GM19025 (cell line): ENCODE measurements around the gene TMEM121B.

ENCODE experiments used
- ATAC-seq: cut with Tn5 transposase; IDR thresholded peaks from one replicate; pipeline ENCODE4 v1.9.1; 2021; ENCODE audit warnings: mild to moderate bottlenecking, low read depth, moderate library complexity; ENCODE audit not compliant: unreplicated experiment

The TMEM121B gene

GRCh38 chr22:17140022-17140421 is 18.9 kb upstream of the TMEM121B start:
- ATAC-seq: no peak

- ATAC-seq: no peak
These were observed 17.4 kb upstream of the TMEM121B start for GRCh38 chr22:17138513-17138912.

- ATAC-seq: no peak
These were observed 16.8 kb upstream of the TMEM121B start for GRCh38 chr22:17137861-17138425.

GRCh38 chr22:17137170-17137569 is 16.0 kb upstream of the TMEM121B start:
- no peak for ATAC-seq

GRCh38 chr22:17135153-17135760 is 14.1 kb upstream of the TMEM121B start:
- no peak for ATAC-seq

- ATAC-seq: no peak
These were observed 12.0 kb upstream of the TMEM121B start for GRCh38 chr22:17133137-17133536.

GRCh38 chr22:17132112-17132511 is 11.0 kb upstream of the TMEM121B start:
- no peak for ATAC-seq

GRCh38 chr22:17131686-17132085 is 10.5 kb upstream of the TMEM121B start:
- no peak for ATAC-seq

- ATAC-seq: no peak
These were observed 9.0 kb upstream of the TMEM121B start for GRCh38 chr22:17130199-17130598.

GRCh38 chr22:17120711-17121232 is 388 bp downstream of the TMEM121B start:
- no peak for ATAC-seq

GRCh38 chr22:17120281-17120680 is 879 bp downstream of the TMEM121B start:
- ATAC-seq: no peak

- no peak for ATAC-seq
These were observed 1.5 kb downstream of the TMEM121B start for GRCh38 chr22:17119481-17120202.

- no peak for ATAC-seq
These were observed 2.8 kb downstream of the TMEM121B start for GRCh38 chr22:17118342-17118741.

GRCh38 chr22:17117890-17118289 is 3.3 kb downstream of the TMEM121B start:
- no peak for ATAC-seq

- no peak for ATAC-seq
These were observed 3.8 kb downstream of the TMEM121B start for GRCh38 chr22:17117400-17117799.

GRCh38 chr22:17116572-17117330 is 4.4 kb downstream of the TMEM121B start:
- ATAC-seq: no peak

- ATAC-seq: no peak
These were observed 5.1 kb downstream of the TMEM121B start for GRCh38 chr22:17115945-17116565.

- no peak for ATAC-seq
These were observed 5.9 kb downstream of the TMEM121B start for GRCh38 chr22:17115236-17115635.

GRCh38 chr22:17114898-17115235 is 6.3 kb downstream of the TMEM121B start:
- ATAC-seq: no peak

- ATAC-seq: no peak
These were observed 6.8 kb downstream of the TMEM121B start for GRCh38 chr22:17114173-17114897.
